ENCODE data around the gene CCDC186. TPM values are rescaled to one million over a fixed set of nuclear protein-coding genes. Genes with fewer than 3 reads are reported as not detected.
A peak's percentile ranks its signal among the peaks of the same experiment; 100 is the strongest.

Gene CCDC186
- total RNA-seq, 2 experiments from 2014 or later = 9.1 to 13.9 TPM

DNA sequence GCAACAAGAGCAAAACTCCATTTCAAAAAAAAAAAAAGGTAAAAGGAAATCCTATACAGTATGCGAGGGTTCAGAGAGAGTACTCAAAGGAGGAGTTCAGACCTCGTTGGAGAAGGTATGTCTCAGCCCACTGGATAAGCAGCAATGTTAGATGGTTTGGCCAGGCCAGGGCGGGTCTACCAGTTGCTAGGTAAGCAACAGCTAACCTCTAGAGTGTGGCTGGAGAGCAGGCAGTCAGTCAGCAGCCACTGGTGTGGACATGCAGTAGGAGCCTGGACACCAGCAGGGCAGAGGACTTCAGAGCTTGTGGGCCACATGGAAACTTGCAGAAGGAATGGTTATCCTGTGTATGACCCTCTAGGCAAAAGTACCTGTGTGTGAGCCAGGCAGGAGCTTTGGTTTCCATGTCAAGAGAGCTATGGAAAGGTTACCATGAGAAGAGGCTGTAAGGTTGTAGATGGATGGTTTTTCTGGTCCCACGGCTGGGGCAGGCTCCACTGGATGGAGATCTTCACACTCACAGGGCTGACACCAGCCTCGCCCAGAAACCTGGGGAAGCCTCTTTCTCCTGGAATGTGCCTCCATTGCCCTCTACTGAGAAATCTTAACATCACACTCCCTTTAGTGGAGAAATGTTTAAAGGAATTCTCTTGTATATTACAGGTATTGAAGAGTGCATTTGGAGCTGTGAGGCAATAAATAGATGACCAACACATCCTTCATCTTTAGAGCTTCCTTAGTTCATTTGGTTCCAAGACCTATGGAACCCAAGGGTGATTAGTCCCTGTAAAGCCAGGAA, 63.6 kb downstream of the CCDC186 start:
- POLR2A ChIA-PET = no interaction called here
- CTCF ChIA-PET = interaction anchor here (0.6 to 2.1 kb wide), 3 partner anchors 48 to 403 kb away, joined by 3 to 8 read pairs (median 3); no protein-coding TSS in a partner anchor
- Mint-ChIP-seq H3K4me1 (no peaks in the 10 kb centered on the region), H3K27ac (no peak overlapping the region), H3K9me3 (ENCODE audit: low read depth) (no peaks in the 10 kb centered on the region), H3K27me3 (peaks cover 4% of the 10 kb centered on the region), H3K36me3 (ENCODE audit: low read depth) (no peaks in the 10 kb centered on the region), H3K4me3 (no peak overlapping the region)
- ATAC-seq = no peak
- intact Hi-C loops (cut with DNase I, micrococcal nuclease) = no loop called here
- no peak for DNase-seq

DNA sequence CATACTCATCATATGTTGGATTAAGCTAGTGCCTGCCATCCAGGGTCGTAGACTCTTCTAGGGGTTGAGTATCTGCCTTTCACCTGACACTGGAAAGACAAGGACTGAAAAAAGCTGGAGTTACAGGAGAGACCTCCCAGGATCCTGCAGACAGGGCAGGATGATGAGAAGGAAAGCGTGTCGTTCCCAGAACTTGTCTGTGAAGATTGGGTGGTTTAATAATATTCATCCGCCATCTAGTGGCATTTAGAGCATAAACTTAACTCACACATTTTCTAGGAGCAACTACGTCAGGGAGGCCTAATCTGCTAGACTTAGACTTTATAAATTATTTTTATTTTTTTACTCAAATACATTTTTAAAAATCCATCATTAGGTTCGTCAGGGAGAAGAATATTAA, 70.7 kb downstream of the CCDC186 start:
- peaks cover 30% of the 10 kb centered on the region for H3K27me3 Mint-ChIP-seq
- H3K36me3 Mint-ChIP-seq (ENCODE audit: low read depth) = no peaks in the 10 kb centered on the region
- no peak overlapping the region for H3K4me3 Mint-ChIP-seq
- H3K4me1 Mint-ChIP-seq = peaks cover 22% of the 10 kb centered on the region
- H3K9me3 Mint-ChIP-seq (ENCODE audit: low read depth) = no peaks in the 10 kb centered on the region
- H3K27ac Mint-ChIP-seq = no peak overlapping the region
- ChIA-PET POLR2A (no interaction called here), CTCF (interaction anchor here (0.7 to 1.2 kb wide), 7 partner anchors 9 to 402 kb away, joined by 3 to 9 read pairs (median 4); no protein-coding TSS in a partner anchor)
- no peak for DNase-seq
- intact Hi-C loops (cut with DNase I, micrococcal nuclease) = loop anchor here (1.0 kb wide), 2 partner anchors 304 to 398 kb away; no protein-coding TSS in a partner anchor
- ATAC-seq = no peak

DNA sequence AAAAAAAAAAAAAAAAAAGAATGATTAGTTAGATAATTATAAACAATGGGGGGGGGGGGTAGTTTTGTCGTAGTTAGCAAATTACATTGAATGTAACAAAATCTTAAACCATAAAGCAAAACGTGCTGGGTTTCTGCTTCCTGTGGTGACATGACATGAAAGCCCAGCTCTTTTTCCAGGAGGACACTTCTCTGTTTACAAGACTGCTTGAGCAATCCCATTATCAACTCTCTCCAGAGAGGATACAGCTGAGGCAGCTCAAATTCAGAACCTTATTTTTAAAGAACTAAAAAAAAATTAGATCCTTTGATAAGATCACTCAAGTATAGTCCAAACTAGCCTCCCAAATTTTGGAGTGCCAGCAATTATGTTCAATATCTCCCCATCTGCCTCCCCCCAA, 71.7 kb downstream of the CCDC186 start:
- H3K4me3 Mint-ChIP-seq = no peak overlapping the region
- no peak for DNase-seq
- ATAC-seq = no peak
- H3K27me3 Mint-ChIP-seq = peaks cover 30% of the 10 kb centered on the region
- no peaks in the 10 kb centered on the region for H3K36me3 Mint-ChIP-seq (ENCODE audit: low read depth)
- ChIA-PET CTCF (interaction anchor here (0.7 to 2.2 kb wide), 4 partner anchors 148 to 409 kb away, joined by 4 to 12 read pairs (median 4); no protein-coding TSS in a partner anchor), POLR2A (no interaction called here)
- H3K9me3 Mint-ChIP-seq (ENCODE audit: low read depth) = no peaks in the 10 kb centered on the region
- no peak overlapping the region for H3K27ac Mint-ChIP-seq
- peaks cover 22% of the 10 kb centered on the region for H3K4me1 Mint-ChIP-seq
- intact Hi-C loops (cut with DNase I, micrococcal nuclease) = no loop called here

GRCh38 chr10:114100848-114101741, 72.9 kb downstream of the CCDC186 start:
- H3K36me3 Mint-ChIP-seq (ENCODE audit: low read depth) = no peaks in the 10 kb centered on the region
- peaks cover 30% of the 10 kb centered on the region for H3K27me3 Mint-ChIP-seq
- H3K4me1 Mint-ChIP-seq = peaks cover 30% of the 10 kb centered on the region
- no peaks in the 10 kb centered on the region for H3K9me3 Mint-ChIP-seq (ENCODE audit: low read depth)
- ChIA-PET POLR2A (no interaction called here), CTCF (interaction anchor here (1.0 to 2.2 kb wide), 3 partner anchors 8 to 302 kb away, joined by 3 to 12 read pairs (median 4); no protein-coding TSS in a partner anchor)
- H3K27ac Mint-ChIP-seq = no peak overlapping the region
- ATAC-seq = peak; percentile 67
- peak; percentile 38 for DNase-seq
- intact Hi-C loops (cut with DNase I, micrococcal nuclease) = no loop called here
- H3K4me3 Mint-ChIP-seq = peak overlapping the region; percentile 42

DNA sequence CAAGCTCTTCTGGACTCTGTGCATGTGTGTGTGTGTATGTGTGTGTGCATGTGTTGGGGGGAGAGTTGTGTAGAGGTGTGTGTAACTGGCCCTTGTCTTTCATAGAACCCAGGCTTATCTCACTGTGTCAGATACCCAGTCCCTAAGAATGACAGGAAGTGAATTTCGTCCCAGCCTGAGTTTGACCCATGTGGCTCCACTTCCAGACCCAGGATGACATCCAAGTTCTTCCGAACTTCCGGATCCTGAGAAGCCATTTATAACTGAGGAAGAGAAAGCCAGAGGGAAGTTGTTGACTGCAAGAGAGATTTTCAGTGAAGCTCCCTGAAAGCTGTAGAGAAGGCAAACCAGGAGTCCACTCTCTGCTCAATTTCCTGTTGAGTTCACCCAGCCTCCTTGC, 77.1 kb downstream of the CCDC186 start:
- Mint-ChIP-seq H3K9me3 (ENCODE audit: low read depth) (peaks cover 3% of the 10 kb centered on the region), H3K27ac (no peak overlapping the region), H3K4me3 (no peak overlapping the region), H3K4me1 (peaks cover 38% of the 10 kb centered on the region), H3K27me3 (peaks cover 24% of the 10 kb centered on the region), H3K36me3 (ENCODE audit: low read depth) (no peaks in the 10 kb centered on the region)
- CTCF ChIA-PET = interaction anchor here (1.1 kb wide), 1 partner anchor 298 kb away, joined by 4 read pairs; no protein-coding TSS in a partner anchor
- DNase-seq = no peak
- intact Hi-C loops (cut with DNase I, micrococcal nuclease) = loop anchor here in 1 of 2 experiments (10.0 kb wide), 1 partner anchor 132 kb away; no protein-coding TSS in a partner anchor
- POLR2A ChIA-PET = no interaction called here
- no peak for ATAC-seq

DNA sequence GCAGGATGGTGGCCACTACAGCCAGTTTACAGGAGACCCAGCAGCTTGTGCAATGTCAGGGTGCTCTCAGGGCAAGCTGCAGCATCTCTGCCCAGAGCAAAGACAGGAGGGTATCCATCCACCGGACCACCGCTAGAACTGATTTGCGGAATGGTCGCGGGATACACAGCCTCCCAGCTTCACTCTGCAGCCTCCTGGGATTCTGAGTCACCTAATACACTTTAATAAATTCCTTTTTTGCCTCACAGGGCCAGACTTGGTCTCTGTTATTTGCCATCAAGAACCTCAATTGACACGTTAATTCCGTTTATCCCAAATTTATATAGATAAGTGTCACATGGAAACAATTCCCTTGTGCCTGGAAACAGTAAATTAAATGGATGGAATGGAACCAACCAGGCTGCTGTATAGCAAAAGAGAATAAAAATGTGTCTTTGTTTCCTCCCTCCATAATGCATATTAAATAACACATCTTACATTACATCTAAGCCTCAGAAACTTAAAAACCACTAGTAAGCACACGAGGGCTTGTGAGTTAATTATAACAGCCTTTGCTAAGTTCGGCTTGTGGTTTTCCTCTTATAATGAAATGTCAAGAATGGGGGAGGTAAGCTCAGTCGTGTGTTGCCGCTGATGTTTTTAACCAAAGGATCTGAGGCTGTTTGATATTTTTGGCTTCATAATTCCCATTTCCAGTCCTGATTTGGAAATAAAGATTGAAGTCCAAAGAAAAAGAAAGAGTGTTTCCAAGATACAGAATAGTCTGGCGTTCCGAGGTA, 78.3 kb downstream of the CCDC186 start:
- ATAC-seq (no peak), DNase-seq (no peak)
- Mint-ChIP-seq H3K36me3 (ENCODE audit: low read depth) (no peaks in the 10 kb centered on the region), H3K9me3 (ENCODE audit: low read depth) (peaks cover 3% of the 10 kb centered on the region), H3K27me3 (peaks cover 14% of the 10 kb centered on the region), H3K4me3 (no peak overlapping the region), H3K27ac (no peak overlapping the region), H3K4me1 (peaks cover 30% of the 10 kb centered on the region)
- intact Hi-C loops (cut with DNase I, micrococcal nuclease) = loop anchor here in 1 of 2 experiments (10.0 kb wide), 1 partner anchor 131 kb away; no protein-coding TSS in a partner anchor
- ChIA-PET POLR2A (no interaction called here), CTCF (interaction anchor here (1.1 kb wide), 1 partner anchor 297 kb away, joined by 4 read pairs; no protein-coding TSS in a partner anchor)

DNA sequence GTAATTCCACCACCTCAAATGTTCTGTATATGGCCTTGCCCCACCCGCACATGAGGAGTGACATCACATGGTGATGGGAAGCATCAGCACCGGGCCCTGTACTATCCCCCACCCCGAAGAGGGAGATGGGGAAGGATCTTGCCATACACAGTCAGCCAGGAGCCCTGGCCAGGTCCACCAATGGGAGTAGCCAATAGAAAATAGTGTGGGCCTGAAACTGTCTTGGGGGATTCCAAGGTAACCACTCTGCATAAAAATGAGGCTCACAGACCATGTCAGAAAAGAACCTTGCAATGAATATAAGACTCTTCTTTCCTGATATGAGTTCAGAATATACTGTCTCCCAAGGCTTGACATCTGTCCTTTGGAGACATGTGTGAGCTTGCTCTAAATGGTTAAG, 79.2 kb downstream of the CCDC186 start:
- ChIA-PET CTCF (no interaction called here), POLR2A (no interaction called here)
- Mint-ChIP-seq H3K9me3 (ENCODE audit: low read depth) (peaks cover 3% of the 10 kb centered on the region), H3K4me3 (no peak overlapping the region), H3K36me3 (ENCODE audit: low read depth) (no peaks in the 10 kb centered on the region), H3K4me1 (peaks cover 23% of the 10 kb centered on the region), H3K27ac (no peak overlapping the region), H3K27me3 (peaks cover 4% of the 10 kb centered on the region)
- intact Hi-C loops (cut with DNase I, micrococcal nuclease) = loop anchor here in 1 of 2 experiments (10.0 kb wide), 1 partner anchor 130 kb away; no protein-coding TSS in a partner anchor
- no peak for ATAC-seq
- no peak for DNase-seq

DNA sequence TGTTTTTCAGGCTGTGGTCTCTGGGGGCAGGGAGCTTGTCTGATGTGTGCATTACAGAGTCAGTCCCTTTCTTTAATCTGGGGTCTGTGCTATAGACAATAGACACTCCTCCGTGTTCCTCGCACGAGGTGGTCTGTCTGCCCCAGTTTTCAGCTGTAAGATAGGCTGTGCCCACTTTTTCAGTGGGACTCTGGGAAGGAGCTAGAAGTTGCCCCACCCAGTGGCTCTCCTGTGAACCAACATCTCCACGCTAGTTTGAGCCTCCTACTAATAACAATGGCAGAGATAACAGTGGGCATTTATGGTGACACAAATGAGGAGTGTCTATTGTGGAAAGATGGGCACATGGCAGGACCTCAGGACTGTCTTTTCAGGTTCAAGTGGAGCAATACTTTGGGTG, 86.3 kb downstream of the CCDC186 start:
- H3K27me3 Mint-ChIP-seq = no peaks in the 10 kb centered on the region
- ChIA-PET CTCF (interaction anchor here (0.6 to 0.7 kb wide), 2 partner anchors 57 to 121 kb away, joined by 3 to 4 read pairs; no protein-coding TSS in a partner anchor), POLR2A (no interaction called here)
- no peak for DNase-seq
- H3K27ac Mint-ChIP-seq = no peak overlapping the region
- no peak for ATAC-seq
- no peaks in the 10 kb centered on the region for H3K36me3 Mint-ChIP-seq (ENCODE audit: low read depth)
- no peak overlapping the region for H3K4me3 Mint-ChIP-seq
- no peaks in the 10 kb centered on the region for H3K4me1 Mint-ChIP-seq
- H3K9me3 Mint-ChIP-seq (ENCODE audit: low read depth) = no peaks in the 10 kb centered on the region
- intact Hi-C loops (cut with DNase I, micrococcal nuclease) = no loop called here

DNA sequence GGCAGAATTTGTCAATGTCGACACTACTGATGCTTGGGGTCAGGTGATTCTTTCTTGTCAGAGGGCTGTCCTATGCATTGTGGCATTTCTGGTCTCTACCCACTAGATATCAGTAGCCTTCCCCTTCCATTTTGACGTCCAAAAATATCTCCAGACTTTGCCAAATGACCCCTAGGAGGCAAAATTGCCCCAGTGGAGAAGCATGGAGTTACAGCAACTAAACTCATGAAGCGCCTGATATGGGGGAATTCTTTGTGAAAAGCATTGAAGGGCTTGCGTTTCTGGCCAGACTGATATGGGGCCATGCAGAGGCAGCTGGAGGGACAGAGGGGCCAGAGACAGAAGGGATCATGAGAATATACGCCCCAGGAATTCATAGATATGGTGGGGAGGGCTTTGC, 86.7 kb downstream of the CCDC186 start:
- H3K27ac Mint-ChIP-seq = no peak overlapping the region
- POLR2A ChIA-PET = no interaction called here
- ATAC-seq (no peak), DNase-seq (no peak)
- no peaks in the 10 kb centered on the region for H3K36me3 Mint-ChIP-seq (ENCODE audit: low read depth)
- H3K4me1 Mint-ChIP-seq = no peaks in the 10 kb centered on the region
- H3K27me3 Mint-ChIP-seq = no peaks in the 10 kb centered on the region
- CTCF ChIA-PET = interaction anchor here (0.6 to 1.2 kb wide), 2 partner anchors 58 to 156 kb away, joined by 3 read pairs; no protein-coding TSS in a partner anchor
- intact Hi-C loops (cut with DNase I, micrococcal nuclease) = no loop called here
- no peaks in the 10 kb centered on the region for H3K9me3 Mint-ChIP-seq (ENCODE audit: low read depth)
- no peak overlapping the region for H3K4me3 Mint-ChIP-seq

DNA sequence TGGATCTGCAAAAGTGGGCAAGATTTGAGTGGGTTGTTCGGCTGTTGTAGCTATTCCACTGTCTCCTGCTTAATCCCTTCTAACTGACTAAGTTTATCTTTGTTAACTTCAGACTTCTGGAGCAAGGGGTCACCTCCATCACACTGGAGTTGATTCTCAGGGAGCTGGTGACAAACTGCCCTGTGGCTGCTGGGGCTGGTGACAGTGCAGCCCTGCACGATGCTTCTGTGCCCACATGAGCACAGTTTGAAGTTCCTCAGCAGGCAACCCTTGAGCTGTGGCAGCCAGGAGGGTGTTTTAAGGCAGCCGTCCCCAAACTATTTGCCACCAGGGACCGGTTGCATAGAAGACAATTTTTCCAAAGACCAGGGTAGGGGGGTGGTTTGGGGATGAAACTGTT, 89.8 kb downstream of the CCDC186 start:
- intact Hi-C loops (cut with DNase I, micrococcal nuclease) = no loop called here
- no peak overlapping the region for H3K27ac Mint-ChIP-seq
- peak; percentile 73 for ATAC-seq
- H3K4me3 Mint-ChIP-seq = no peak overlapping the region
- H3K9me3 Mint-ChIP-seq (ENCODE audit: low read depth) = no peaks in the 10 kb centered on the region
- CTCF ChIA-PET = interaction anchor here (1.2 to 1.4 kb wide), 2 partner anchors 285 to 405 kb away, joined by 3 to 6 read pairs; partner anchors contain the start of gene CASP7
- peak; percentile 58 for DNase-seq
- H3K36me3 Mint-ChIP-seq (ENCODE audit: low read depth) = no peaks in the 10 kb centered on the region
- POLR2A ChIA-PET = no interaction called here
- no peaks in the 10 kb centered on the region for H3K4me1 Mint-ChIP-seq
- H3K27me3 Mint-ChIP-seq = peaks cover 2% of the 10 kb centered on the region

GRCh38 chr10:114083040-114083439, 91.0 kb downstream of the CCDC186 start:
- Mint-ChIP-seq H3K4me3 (no peak overlapping the region), H3K36me3 (ENCODE audit: low read depth) (no peaks in the 10 kb centered on the region), H3K27ac (no peak overlapping the region), H3K27me3 (peaks cover 2% of the 10 kb centered on the region), H3K4me1 (no peaks in the 10 kb centered on the region), H3K9me3 (ENCODE audit: low read depth) (no peaks in the 10 kb centered on the region)
- DNase-seq (peak; percentile 32), ATAC-seq (peak; percentile 56)
- POLR2A ChIA-PET = no interaction called here
- CTCF ChIA-PET = no interaction called here
- intact Hi-C loops (cut with DNase I, micrococcal nuclease) = no loop called here

Measured in activated CD4-positive, alpha-beta T cell treated with anti-CD3 and anti-CD28 coated beads for 36 hours (primary cell).